GM12878 (cell line): ENCODE data around the gene EI24. TPM values are rescaled to one million over a fixed set of nuclear protein-coding genes. Genes with fewer than 3 reads are reported as not detected.

ENCODE experiments used
- ATAC-seq: fragments of 200-7000 bp; cut with Tn5 transposase; 3 replicates; pipeline ENCODE4 v1.9.1; 2020; ENCODE audit warnings: mild to moderate bottlenecking, moderate library complexity
- BruUV-seq: library from RNA; stranded (reverse); fragments of 400-500 nt; replicated peaks from 2 replicates; lab custom pipeline; 2021; lab: Mats Ljungman, UMichigan
- CTCF ChIA-PET: fragments of 300-600 bp; sonication (Branson Sonifier 250); formaldehyde crosslinking; extraction: SDS; loops from one replicate; lab custom pipeline; 2021; ENCODE audit warnings: inconsistent platforms; lab: Yijun Ruan, JAX
- POLR2A ChIA-PET: fragments of 350-600 bp; formaldehyde crosslinking; extraction: SDS; loops from one replicate; lab custom pipeline; 2021; ENCODE audit warnings: inconsistent platforms; lab: Charles Lee
- RAD21 ChIA-PET: fragments of 300-600 bp; sonication (Branson Sonifier 250); formaldehyde crosslinking; loops from one replicate; lab custom pipeline; 2023; ENCODE audit warnings: antibody characterized with exemption; ENCODE audit not compliant: unreplicated experiment; lab: Charles Lee
- SMC1A ChIA-PET: fragments of 300-600 bp; sonication (Branson Sonifier 250); formaldehyde crosslinking; loops from one replicate; lab custom pipeline; 2023; ENCODE audit not compliant: unreplicated experiment, uncharacterized antibody; lab: Charles Lee
- DNase-seq: peaks from one replicate; pipeline ENCODE4 v3.0.0-alpha.2; 2011; ENCODE audit warnings: low read depth, low spot score
- FAIRE-seq: peaks from 3 replicates; lab custom pipeline; 2011; peaks lifted over from hg19 to GRCh38; lab: Jason Lieb, UNC
- H2AFZ ChIP-seq: 2 replicates; pipeline ENCODE4 v1.6.0; 2011; ENCODE audit warnings: low read depth, low read length, control low read depth; ENCODE audit not compliant: control insufficient read depth
- H3K27ac ChIP-seq: 2 replicates; pipeline ENCODE4 v1.5.1; 2011; ENCODE audit warnings: control low read depth; ENCODE audit not compliant: control insufficient read depth, insufficient read depth
- H3K27me3 ChIP-seq, 2 experiments: replicated peaks in 1 of 2; 2 replicates each; pipeline versions ENCODE4 v1.6.0 to v1.6.1; 2011; ENCODE audit warnings: low read length in 1 of 2; ENCODE audit not compliant: control insufficient read depth in 2 of 2, insufficient read depth in 2 of 2
- H3K36me3 ChIP-seq, 2 experiments: 2 replicates each; pipeline ENCODE4 v1.5.1; 2011; ENCODE audit warnings: low read length in 1 of 2; ENCODE audit not compliant: control insufficient read depth in 2 of 2, insufficient read depth in 2 of 2
- H3K4me1 ChIP-seq: 2 replicates; pipeline ENCODE4 v1.6.1; 2011; ENCODE audit warnings: mild to moderate bottlenecking, low read length, moderate library complexity, mixed read lengths; ENCODE audit not compliant: control insufficient read depth, insufficient read depth
- H3K4me2 ChIP-seq: 2 replicates; pipeline ENCODE4 v1.6.0; 2011; ENCODE audit warnings: control low read depth; ENCODE audit not compliant: control insufficient read depth, insufficient read depth
- H3K4me3 ChIP-seq: fragments of 200-600 bp; sonication (generic); 2 replicates; pipeline ENCODE4 v1.5.1; 2016
- H3K79me2 ChIP-seq: 2 replicates; pipeline ENCODE4 v1.6.0; 2011; ENCODE audit warnings: low read length; ENCODE audit not compliant: control insufficient read depth, insufficient read depth
- H3K9ac ChIP-seq: 2 replicates; pipeline ENCODE4 v1.8.0; 2011; ENCODE audit warnings: low read length, control low read depth, mixed read lengths; ENCODE audit not compliant: control insufficient read depth, insufficient read depth
- H3K9me3 ChIP-seq: replicated peaks from 3 replicates; pipeline ENCODE4 v1.5.1; 2011; ENCODE audit warnings: mild to moderate bottlenecking, low read length; ENCODE audit not compliant: control insufficient read depth, insufficient read depth
- H4K20me1 ChIP-seq: 2 replicates; pipeline ENCODE4 v1.6.0; 2011; ENCODE audit not compliant: control insufficient read depth, insufficient read depth
- EGR1 ChIP-seq, 2 experiments: IDR thresholded peaks; 1 replicate in 1 of 2; 2 replicates in 1 of 2; pipeline ENCODE4 v1.6.1; 2011 to 2012; ENCODE audit warnings: low read depth in 2 of 2, low read length in 2 of 2, borderline replicate concordance in 1 of 2, mild to moderate bottlenecking in 1 of 2, moderate library complexity in 1 of 2
- SUZ12 ChIP-seq: fragments of 200-600 bp; sonication (generic); IDR thresholded peaks from one replicate; pipeline ENCODE4 v1.6.1; 2018; ENCODE audit warnings: antibody characterized with exemption, mild to moderate bottlenecking; ENCODE audit not compliant: unreplicated experiment
- TCF12 ChIP-seq: IDR thresholded peaks from 2 replicates; pipeline ENCODE4 v1.6.1; 2011; ENCODE audit warnings: low read depth, mild to moderate bottlenecking, low read length
- TCF3 ChIP-seq: IDR thresholded peaks from 2 replicates; pipeline ENCODE4 v1.6.1; 2012; ENCODE audit warnings: low read depth, mild to moderate bottlenecking, low read length, borderline replicate concordance; ENCODE audit not compliant: insufficient read depth
- ZNF592 ChIP-seq: fragments of 450-650 bp; IDR thresholded peaks from 2 replicates; pipeline ENCODE4 v1.6.1; 2017; ENCODE audit warnings: mild to moderate bottlenecking, moderate library complexity
- ZZZ3 ChIP-seq: IDR thresholded peaks from 2 replicates; pipeline ENCODE4 v1.6.1; 2011; ENCODE audit warnings: low read depth; ENCODE audit not compliant: control insufficient read depth, insufficient read length
- WGBS: methylation state at CpG from one replicate; pipeline ENCODE4 v1.1.6; 2016; ENCODE audit warnings: low lambda C conversion rate; ENCODE audit not compliant: insufficient replicate concordance, insufficient coverage; ENCODE audit errors: missing lambda C conversion rate; 5-methylcytosine and 5-hydroxymethylcytosine counted together
- in situ Hi-C: fragments of 300-500 bp; cut with MboI; formaldehyde crosslinking; loops from 9 replicates; pipeline ENCODE4 v1.14.3; 2018; ENCODE audit warnings: mixed read lengths
- intact Hi-C: fragments of 100-400 bp; cut with micrococcal nuclease; formaldehyde crosslinking; loops from one replicate; pipeline ENCODE4 v1.14.2; 2022; ENCODE audit not compliant: unreplicated experiment
- polyA plus RNA-seq, 11 experiments: library from polyadenylated mRNA; depleted of rRNA in 4 of 11; unstranded in 6 of 11; stranded (reverse) in 5 of 11; fragments of >200 nt; fragmentation: Nextera tagmentation in 4 of 11; fragmentation: Illumina TruSeq in 1 of 11; extraction: Ambion mirVana in 4 of 11; extraction: Trizol in 1 of 11; gene quantifications; 1 replicate in 1 of 11; 2 replicates in 10 of 11; pipeline versions ENCODE4 v1.2.1 to v1.2.3, GENCODE V29; 2011 to 2016; ENCODE audit warnings: inconsistent platforms in 2 of 11, missing spikeins in 2 of 11, low read depth in 1 of 11
- total RNA-seq, 4 experiments: library from RNA; depleted of rRNA in 3 of 4; stranded (reverse); fragments of >200 nt in 3 of 4; fragmentation: Illumina TruSeq in 1 of 4; extraction: Trizol in 1 of 4; gene quantifications; 2 replicates each; pipeline versions ENCODE4 v1.2.1 to v1.2.3, GENCODE V29; 2013 to 2021

Gene EI24
- total and polyA plus RNA-seq, 10 of the 15 experiments (the other 5 are each of a cell fraction or from before 2014, with no cell fraction given): 20.3 to 127 (median 70.4) TPM

- H2AFZ ChIP-seq: no peak overlapping the region
- DNase-seq: no peak
- ChIA-PET RAD21 (no interaction called here), POLR2A (interaction anchor here (0.6 to 0.7 kb wide), 2 partner anchors 24 to 598 kb away, joined by 3 read pairs; no protein-coding TSS in a partner anchor), CTCF (no interaction called here), SMC1A (no interaction called here)
- intact Hi-C loops (no loop called here), in situ Hi-C loops (no loop called here)
- no peaks in the 10 kb centered on the region for H3K4me1 ChIP-seq
- BruUV-seq: no TSS peak
- TF ChIP-seq SUZ12: no peak
- no peak for TF ChIP-seq ZZZ3
- TF ChIP-seq TCF3: no peak
- no peak for TF ChIP-seq EGR1 (IDR thresholded peaks at IDR 0.05; ENCODE audit: borderline replicate concordance in 1 of 2, low read depth in 2 of 2, low read length in 2 of 2)
- TF ChIP-seq ZNF592: no peak
- no peak for TF ChIP-seq TCF12
- WGBS: 0% methylated on average over 1 of the region's 1 CpG
- H3K79me2 ChIP-seq: no peaks in the 10 kb centered on the region
- no peaks in the 10 kb centered on the region for H3K27me3 ChIP-seq
- ATAC-seq: no peak
- no peak overlapping the region for H3K27ac ChIP-seq
- H3K36me3 ChIP-seq: no peaks in the 10 kb centered on the region
- H3K4me3 ChIP-seq: no peak overlapping the region
- H3K4me2 ChIP-seq: no peak overlapping the region
- H3K9ac ChIP-seq: no peak overlapping the region
- peaks cover 20% of the 10 kb centered on the region for H3K9me3 ChIP-seq
- FAIRE-seq: no peak
- H4K20me1 ChIP-seq: no peaks in the 10 kb centered on the region
These were observed 17.4 kb upstream of the EI24 start for GRCh38 chr11:125551835-125552342.
